Endothelial cell of hepatic sinusoid (primary cell): ENCODE results near the gene WWOX.

ENCODE experiments used
- in situ Hi-C: cut with HindIII; loops from 2 replicates; pipeline ENCODE4 v1.10.0; 2017; ENCODE audit warnings: low sequenced_read_pairs

WWOX gene

DNA sequence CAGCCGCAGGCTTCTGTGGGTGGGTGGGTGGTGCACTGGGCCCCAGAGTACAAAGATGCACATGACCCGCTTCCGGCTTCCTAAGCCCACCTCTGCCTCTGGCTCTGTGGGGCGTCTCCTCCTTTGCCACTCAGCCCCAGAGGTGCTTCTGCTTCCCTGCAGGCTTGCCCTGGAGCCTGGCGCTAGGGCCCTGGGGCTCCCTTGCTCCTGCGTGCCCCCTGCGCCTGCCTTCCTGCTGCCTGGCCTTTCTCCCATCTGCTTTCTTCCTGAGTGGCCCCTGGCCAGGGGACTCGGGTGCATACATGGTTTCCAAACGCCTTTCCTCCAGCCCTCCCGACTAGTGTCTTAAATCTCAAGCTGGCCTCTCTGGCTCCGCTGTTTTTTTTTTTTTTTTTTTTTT lies 3.4 kb downstream of the WWOX start:
- in situ Hi-C loops, result no loop called here

DNA sequence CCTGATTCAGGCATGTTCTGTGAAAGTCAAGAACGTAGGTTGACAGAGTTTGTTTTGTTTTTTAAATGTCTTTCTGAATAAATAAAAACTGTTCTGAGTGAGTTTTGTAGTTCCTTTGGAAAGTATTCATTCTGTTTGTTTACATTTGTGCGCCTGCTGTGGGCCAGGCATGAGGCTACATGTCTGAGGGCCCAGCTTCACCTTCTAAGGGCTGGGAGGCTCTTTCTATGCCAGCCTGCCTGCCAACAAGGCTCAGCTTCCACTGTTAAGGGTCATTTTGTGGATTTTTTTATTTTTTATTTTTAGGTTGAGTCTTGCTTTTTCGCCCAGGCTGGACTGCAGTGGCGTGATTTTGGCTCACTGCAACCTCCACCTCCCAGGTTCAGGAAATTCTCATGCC lies 6.1 kb downstream of the WWOX start:
- in situ Hi-C loops, result no loop called here

DNA sequence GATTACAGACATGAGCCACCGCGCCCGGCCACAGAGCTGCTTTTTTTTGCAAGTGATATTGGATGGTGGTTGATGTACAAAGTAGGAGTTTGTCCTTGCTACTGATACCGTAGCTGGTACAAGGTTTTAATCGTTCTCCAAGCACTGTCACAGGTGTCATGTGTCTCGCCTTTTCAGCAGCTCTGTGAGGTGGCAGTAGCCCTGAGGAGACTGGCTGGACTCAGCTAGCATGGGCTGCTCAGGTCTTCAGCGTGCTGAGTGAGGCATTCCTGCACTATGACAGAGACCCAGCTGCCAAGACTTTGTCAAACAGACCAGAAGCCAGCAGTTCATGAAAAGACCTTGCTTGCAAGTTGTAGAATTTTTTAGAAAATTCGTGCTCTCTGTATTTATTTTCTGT lies 7.2 kb downstream of the WWOX start:
- in situ Hi-C loops, result no loop called here

DNA sequence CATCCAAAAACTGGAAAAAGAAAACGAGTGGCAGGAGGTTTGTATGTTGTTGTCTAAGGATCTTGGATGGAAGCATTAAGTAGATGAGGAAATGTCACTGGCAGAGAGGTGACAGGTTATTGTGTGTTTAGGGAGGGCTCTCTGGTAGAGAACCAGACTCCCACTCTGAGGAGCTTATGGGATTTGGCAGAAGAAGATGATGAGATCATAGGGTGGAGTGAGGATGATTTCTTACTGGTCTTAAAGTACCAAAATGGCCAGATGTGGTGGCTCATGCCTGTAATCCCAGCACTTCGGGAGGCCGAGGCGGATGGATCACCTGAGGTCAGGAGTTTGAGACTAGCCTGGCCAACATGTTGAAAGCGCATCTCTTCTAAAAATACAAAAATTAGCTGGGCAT lies 9.0 kb downstream of the WWOX start:
- in situ Hi-C loops, result no loop called here

DNA sequence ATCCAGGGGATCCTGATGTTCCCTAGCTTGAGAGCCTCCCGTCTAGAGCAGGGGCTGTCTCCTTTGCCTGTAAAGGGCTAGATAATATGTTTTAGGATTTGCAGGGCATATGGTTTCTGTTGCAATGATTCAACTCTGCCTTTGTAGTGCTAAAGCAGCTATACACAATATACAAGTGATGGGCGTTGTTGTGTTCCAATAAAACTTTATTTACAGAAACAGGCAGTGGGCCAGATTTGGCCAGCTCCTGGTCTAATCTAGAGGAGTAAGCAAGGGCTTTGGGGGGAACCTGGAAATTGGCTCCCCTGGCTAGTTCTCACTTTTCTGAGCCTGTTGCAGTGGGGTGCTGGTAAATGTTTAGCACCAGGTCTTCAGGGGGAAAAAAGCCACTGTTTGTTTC lies 13.8 kb downstream of the WWOX start:
- in situ Hi-C loops, result no loop called here

DNA sequence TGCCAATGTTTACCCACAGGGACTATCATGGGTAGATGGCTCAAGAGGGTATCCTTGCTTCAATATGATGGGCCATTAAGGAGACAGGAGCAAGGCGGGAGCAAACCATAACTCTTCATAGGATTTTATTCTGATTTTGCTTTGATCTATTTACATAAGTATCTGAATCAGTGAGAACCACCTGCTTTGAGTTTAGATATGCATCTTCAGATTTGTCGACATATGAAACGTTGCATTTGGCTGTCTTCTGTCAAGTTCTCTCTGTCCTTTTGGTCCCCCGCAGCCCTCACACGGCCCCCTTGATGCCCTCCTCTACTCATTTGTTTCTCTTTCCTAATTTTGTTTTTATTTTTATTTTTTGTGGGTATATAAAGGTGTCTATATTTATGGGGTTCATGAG lies 16.2 kb downstream of the WWOX start:
- in situ Hi-C loops, result no loop called here

DNA sequence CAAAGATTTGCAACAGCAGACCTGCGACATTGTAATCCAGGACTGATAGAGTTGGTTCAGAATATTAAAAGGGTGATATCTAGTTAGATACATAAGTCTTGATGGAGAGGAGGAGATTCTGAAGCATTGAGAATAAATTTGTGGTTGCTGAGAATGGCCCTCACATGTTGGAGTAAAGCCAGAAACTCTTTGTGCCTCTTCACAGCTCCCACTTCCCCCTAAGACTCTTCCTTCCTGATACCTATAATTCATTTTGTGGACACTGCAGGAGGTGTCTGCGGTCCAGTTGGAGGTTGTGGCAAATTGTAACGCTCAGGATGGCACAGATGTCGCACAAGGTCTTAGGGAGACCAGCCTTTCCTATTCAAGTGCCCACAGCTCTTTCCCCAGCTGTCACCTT lies 17.5 kb downstream of the WWOX start:
- in situ Hi-C loops, result no loop called here

DNA sequence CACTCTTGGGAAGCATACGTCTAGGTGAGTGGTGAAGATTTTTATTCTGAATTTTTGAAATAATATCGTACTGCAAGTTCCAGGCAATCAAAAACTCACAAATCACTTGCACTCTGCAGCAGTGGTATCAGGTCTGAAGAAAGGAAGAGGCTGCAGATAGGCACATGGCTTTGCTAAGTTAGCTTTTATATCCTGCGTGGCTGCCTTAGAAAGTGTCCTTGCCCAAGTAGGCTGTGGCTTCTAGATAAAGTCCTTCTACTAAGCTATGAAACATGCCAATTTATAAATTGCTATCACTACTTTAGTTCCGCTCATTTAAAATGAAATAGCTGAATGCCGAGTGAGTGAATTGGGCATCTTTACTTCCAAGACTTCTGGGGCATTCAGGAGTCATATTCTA lies 17.9 kb downstream of the WWOX start:
- in situ Hi-C loops, result no loop called here

DNA sequence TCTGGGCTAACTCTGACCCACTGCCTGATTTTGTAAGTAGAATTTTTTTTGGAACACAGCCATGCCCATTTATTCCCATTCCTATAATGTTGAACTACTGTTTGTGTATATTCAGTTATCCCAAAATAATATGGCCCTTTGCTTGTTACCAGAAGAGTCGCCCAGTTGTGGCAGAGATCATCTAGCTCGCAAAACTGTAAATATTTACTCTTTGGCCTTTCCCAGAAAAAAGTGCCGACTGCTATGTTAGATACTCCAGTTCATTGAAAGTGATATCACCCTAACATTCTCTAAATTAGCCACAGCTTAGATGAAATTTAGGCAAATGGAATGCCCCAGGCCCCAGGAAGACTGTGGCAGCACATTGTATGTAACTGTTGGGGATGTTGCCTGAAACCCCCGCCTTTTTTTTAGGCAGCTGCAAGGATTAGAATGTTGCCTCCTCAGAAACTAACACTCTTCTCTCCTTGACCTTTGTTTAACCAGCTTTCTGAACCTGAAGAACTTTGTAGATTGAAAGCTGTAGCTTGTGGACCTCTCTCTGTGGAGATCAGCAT lies 19.1 kb downstream of the WWOX start:
- in situ Hi-C loops, result no loop called here

DNA sequence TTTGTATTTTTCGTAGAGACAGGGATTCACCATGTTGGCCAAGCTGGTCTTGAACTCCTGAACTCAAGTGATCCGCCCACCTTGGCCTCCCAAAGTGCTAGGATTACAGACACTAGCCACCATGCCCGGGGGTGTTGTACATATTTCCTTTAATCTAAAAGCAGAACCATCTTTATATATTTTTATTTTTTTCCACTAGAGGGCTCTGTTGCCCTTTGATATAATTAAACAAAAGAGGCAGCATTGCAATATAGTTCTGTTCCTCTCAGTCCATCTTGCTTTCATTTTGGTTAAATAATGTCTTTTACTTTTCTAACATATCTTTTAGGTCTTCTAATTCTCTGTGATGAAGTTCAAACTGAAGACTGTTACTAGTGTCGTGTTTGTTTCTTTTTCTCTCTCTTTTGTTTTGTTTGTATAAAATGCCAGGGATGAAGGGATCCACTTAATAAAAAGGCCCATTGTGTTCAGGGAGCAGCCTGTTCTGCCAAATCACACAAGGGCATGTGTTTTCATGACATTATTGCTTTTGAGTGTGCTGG lies 23.4 kb downstream of the WWOX start:
- in situ Hi-C loops, result no loop called here

DNA sequence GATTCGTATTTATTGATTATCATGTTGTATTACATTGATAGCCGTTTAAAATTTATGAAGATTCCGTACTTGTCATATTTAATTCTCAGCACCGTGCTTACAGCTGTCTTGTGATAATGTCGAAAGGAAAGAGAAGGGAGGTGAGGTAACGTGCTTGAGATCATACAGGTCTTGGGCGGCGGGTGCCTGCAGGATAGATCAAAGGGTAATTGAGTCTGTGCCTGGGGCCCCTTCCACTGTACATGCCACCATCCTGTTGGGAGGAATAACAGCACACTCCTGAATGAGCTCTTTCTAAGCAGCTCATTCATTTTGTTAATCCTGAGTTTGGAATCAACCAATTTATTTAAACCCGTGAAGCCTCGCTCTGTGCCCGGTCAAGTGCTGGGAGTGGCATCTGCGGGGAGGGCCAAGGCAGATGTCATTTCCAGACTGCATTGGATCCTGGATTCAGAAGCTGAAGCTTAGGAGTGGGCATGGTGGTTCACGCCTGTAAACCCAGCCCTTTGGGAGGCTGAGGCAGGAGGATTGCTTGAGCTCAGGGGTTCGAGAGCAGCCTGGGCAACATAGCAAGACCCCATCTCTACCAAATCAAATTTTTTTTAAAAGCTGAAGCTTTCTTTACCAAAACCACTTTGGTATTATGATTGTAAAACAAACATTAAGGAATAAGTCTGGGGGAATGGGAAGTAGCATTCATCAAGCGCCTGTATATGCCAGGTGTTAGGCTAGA lies 25.8 kb downstream of the WWOX start:
- in situ Hi-C loops, result no loop called here

DNA sequence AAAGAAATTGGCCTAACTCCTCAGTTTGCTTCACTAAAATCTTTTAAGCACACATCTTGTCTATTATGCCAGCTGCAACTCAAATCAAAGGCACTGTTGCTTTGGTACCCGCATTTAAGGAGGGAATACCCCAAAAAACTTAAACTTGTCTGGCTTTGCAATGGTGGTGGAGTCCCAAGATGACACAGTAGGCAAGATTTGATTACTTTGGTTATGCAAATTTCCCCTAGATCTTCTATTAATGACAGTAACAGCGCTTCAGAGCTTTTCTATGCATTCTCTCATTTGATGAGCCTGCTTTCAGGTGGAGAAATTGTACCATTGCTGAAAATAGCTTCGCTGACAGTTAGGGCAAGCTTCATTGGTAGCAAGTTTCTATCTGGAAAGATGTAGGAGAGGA lies 27.2 kb downstream of the WWOX start:
- in situ Hi-C loops, result no loop called here

DNA sequence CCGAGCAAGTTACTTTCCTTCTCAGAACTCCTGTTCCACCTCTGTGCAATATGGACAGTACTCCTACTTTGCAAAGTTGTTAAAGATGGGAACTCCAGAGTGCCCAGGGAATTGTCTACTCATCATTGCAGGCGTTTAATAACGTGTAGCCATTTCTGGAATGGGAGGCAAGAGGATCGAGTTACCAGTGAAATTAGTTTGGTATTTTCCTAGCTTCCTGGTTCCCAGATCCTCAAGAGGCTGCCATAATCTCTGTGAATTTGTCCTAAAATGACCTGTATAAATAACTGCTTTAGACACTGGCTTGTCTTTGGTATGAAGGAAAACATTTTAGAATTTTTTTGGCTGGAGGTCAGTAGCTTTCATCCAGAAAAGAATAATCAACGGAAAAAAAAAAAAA lies 27.7 kb downstream of the WWOX start:
- in situ Hi-C loops, result no loop called here

DNA sequence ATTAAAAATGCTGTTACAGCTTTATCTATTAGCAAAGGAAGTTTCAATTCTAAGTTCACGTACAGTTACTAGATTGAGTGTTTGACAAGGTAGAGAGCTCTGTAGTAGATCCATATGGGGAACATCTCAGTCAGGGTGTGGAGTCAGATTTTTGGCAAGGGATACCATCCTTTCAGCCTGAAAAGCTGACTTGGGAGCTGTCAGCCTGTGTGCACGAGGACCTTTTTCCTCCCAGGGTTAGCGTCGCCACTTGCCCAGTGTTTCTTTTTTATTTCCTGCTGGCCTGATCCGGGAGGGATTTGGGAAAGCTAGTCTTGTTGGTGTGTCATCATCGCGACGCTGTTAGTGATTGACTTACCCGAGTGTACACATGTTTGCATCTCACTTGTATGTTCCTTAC lies 29.5 kb downstream of the WWOX start:
- in situ Hi-C loops, result no loop called here

DNA sequence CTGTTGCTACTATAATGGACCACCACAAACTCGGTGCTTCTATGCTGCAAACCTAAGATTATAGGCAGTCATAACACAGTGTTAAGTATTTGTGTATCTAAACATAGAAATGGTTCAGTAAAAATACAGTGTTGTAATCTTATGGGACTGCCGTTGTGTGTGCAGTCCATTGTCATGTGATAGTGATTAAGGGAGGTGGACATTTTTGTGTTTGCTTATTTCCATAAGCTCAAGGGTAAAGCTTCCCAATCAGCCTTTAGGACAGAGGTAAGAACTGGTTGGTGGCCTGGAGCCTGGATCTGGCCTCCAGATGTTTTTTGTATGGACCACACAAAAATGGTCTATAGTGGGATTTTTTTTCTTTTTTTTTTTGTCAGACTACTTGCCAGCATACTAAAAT lies 29.9 kb downstream of the WWOX start:
- in situ Hi-C loops, result no loop called here

DNA sequence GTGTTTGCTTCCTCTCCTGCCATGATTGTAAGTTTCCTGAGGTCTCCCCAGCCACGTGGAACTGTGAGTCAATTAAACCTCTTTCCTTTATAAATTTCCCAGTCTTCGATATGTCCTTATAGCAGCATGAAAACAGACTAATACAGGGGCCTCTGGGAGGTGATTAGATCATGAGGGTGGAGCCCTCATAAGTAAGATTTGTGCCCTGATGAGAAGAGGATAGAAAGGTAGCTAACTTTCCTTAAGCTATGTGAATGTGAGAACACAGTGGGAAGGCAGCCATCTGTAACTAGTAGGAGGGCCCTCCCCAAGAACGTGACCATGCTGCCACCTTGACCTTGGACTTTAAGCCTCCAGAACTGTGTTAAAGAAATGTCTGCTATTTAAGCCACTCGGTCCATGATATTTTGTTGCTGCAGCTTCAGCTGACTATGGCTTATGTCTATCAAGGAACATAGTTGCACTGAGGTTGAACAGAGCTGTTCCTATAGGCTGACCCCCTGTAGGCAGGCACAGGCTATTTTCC lies 30.7 kb downstream of the WWOX start:
- in situ Hi-C loops, result no loop called here

DNA sequence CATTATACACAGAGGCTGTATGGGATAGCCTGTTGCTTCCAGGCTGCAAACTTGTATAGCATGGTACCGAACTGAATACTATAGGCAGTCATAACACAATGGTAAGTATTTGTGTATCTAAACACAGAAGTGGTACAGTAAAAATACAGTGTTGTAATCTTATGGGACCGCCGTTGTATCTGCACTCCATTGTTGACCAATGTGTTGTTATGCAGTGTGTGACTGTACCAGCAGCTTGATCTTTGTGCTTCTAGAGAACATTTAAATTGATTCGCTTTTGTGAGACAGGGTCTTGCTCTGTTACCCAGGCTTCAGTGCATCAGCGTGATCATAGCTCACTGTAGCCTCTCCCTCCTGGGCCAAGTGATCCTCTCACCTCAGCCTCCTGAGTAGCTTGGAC lies 31.5 kb downstream of the WWOX start:
- in situ Hi-C loops, result no loop called here

DNA sequence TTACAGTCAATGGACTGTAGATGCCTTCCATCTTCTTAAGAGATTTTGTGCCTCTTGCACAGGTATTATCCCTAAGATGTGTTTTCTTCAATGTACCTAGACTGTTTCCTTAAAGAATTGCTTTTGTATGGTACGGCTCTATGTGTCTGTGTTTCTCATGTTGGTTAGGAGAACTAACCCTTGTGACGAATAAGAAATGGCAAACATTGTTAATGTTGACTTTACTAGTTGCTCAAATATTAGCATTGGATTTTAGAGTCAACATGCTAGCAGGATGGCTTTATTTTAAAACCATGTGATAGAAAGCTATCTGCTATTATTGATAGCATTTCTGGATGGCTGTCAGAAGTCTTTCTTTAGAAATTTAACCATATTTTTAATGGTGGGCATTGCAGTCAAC lies 34.5 kb downstream of the WWOX start:
- in situ Hi-C loops, result no loop called here

DNA sequence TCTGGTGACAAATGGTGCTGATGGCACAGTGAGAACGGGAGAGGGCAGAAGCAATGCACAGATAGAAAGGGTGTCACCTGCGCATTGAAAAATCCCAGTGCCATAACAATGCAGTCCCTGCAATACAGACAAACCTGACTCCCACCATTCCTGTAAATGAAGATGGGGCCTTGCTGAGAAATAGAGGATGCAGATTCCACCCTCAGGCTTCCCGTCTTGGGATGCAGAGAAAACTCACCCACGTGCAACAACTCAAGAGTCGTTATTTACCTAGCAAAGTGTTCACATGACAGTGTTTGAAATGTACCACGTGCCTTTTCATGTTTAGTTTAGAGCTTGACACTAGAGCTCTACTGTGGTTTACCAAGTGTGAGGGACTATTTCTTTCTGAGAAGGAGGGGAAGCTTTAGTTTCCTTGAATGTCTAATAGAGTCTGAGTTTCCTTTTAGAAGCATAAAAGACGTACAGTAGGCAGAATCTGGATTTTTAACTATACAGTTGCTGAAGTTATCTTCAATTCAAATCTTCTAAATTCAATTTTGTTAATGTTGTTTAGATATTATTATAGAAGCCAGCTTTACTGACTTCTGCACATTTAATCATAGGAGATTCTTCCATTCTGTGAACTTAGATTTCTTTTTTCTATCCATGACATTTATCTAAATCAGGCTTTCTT lies 35.6 kb downstream of the WWOX start:
- in situ Hi-C loops, result no loop called here

DNA sequence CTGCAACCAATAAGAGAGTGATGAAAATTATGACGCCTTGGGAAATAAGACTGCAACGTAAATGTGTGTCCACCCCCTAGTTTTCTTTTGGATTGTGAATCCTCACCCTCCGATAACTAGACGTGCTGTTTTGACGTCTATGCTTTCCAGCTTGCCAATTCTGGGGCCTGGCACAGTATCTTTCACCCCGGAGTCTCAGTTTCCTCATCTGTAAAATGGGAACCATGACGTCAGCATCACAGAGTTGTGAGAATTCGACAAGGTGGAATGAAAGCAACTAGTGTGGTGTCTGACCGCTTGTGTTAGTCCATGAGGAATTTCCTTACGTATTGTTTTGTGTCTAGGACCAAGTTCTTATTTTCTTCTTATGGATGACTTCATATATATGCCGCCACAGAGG lies 37.7 kb downstream of the WWOX start:
- in situ Hi-C loops, result no loop called here

DNA sequence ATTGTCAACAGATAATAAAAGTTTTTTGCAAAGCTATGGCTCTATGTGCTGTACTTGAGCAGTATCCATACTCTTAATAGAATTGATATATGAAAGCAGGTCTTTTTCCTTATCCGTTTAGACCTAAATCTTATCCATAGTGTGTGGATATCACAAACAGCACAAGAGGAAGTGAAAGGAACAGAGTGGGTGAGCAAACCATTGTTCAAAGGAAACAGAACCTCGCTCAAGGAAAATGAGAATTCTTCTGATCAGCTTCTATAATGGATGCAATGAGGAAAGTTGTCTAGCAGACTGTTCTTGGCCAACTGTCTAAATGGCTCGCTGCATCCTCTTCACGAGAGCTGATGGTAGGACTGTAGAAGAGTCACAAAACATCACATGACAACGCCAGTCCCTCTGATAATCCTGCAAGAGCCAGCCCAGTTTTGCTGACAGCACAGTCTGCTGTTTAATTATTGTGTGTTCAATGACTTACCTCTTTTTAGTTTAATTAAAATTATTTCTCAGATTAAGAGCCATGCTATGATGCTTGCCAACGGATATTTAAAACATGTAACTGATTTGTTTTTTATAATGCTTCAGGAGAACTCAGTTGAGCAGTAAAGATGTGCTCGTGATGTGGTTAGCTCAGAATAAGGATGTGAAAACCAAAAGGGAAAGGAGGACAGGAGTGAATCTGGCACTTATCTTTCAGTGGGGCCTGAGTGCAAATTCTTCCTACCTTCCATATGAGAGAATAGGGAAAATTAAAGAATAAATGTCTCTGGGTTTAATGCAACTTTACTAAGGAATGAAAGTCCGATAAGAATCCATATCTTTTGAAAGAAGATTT lies 38.5 kb downstream of the WWOX start:
- in situ Hi-C loops, result no loop called here
